H1 (cell line): ENCODE results near the gene FOXD2. TPM values are rescaled to one million over a fixed set of nuclear protein-coding genes. Genes with fewer than 3 reads are reported as not detected.

Source experiments
- CTCF ChIA-PET: fragments of 300-600 bp; sonication (Branson Sonifier 250); formaldehyde crosslinking; loops from one replicate; lab custom pipeline; 2021; ENCODE audit not compliant: partially characterized antibody; lab: Charles Lee
- POLR2A ChIA-PET: fragments of 300-600 bp; sonication (Branson Sonifier 250); formaldehyde crosslinking; loops from one replicate; lab custom pipeline; 2021; ENCODE audit warnings: inconsistent platforms; ENCODE audit not compliant: partially characterized antibody; lab: Charles Lee
- DNase-seq, 2 experiments: peaks; one replicate each; pipeline versions ENCODE4 v3.0.0 to v3.0.0-alpha.2; 2010 to 2022; ENCODE audit warnings: low spot score in 2 of 2, low read depth in 1 of 2, mixed read lengths in 1 of 2
- FAIRE-seq: peaks from 2 replicates; lab custom pipeline; 2011; peaks lifted over from hg19 to GRCh38; lab: Jason Lieb, UNC
- H2AFZ ChIP-seq: 2 replicates; pipeline ENCODE4 v1.8.1; 2012; ENCODE audit warnings: low read length, inconsistent platforms
- H2AK5ac ChIP-seq: 2 replicates; pipeline ENCODE4 v1.6.1; 2013; ENCODE audit warnings: low read depth, low read length
- H2BK120ac ChIP-seq: replicated peaks from 2 replicates; pipeline ENCODE3; 2013; ENCODE audit warnings: low read depth, low read length, inconsistent platforms
- H2BK12ac ChIP-seq: 2 replicates; pipeline ENCODE4 v1.6.1; 2013; ENCODE audit warnings: low read depth, low read length
- H2BK15ac ChIP-seq: 2 replicates; pipeline ENCODE4 v1.6.1; 2013; ENCODE audit warnings: low read length
- H2BK20ac ChIP-seq: 2 replicates; pipeline ENCODE4 v1.6.1; 2013; ENCODE audit warnings: low read length
- H2BK5ac ChIP-seq: 2 replicates; pipeline ENCODE4 v1.6.1; 2013; ENCODE audit warnings: low read depth, low read length
- H3K14ac ChIP-seq: 2 replicates; pipeline ENCODE4 v1.6.1; 2013; ENCODE audit warnings: inconsistent platforms; ENCODE audit not compliant: insufficient read length
- H3K18ac ChIP-seq: 2 replicates; pipeline ENCODE4 v1.6.1; 2013; ENCODE audit warnings: low read length; ENCODE audit errors: extremely low read depth
- H3K23ac ChIP-seq: 2 replicates; pipeline ENCODE4 v1.6.1; 2013; ENCODE audit warnings: inconsistent platforms; ENCODE audit not compliant: insufficient read length
- H3K23me2 ChIP-seq: 2 replicates; pipeline ENCODE4 v1.6.1; 2013; ENCODE audit warnings: low read depth, low read length
- H3K27ac ChIP-seq: 2 replicates; pipeline ENCODE4 v1.6.1; 2011; ENCODE audit warnings: low read depth, low read length, inconsistent platforms
- H3K27me3 ChIP-seq, 4 experiments: replicated peaks in 1 of 4; 1 replicate in 1 of 4; 2 replicates in 3 of 4; pipeline versions ENCODE4 v1.6.1 to v1.8.1; 2011 to 2013; ENCODE audit warnings: low read length in 3 of 4, mild to moderate bottlenecking in 3 of 4, inconsistent platforms in 2 of 4, mixed read lengths in 2 of 4, moderate library complexity in 1 of 4; ENCODE audit not compliant: control insufficient read depth in 3 of 4, insufficient read depth in 3 of 4; ENCODE audit errors: extremely low read depth in 1 of 4
- H3K36me3 ChIP-seq, 4 experiments: 2 replicates each; pipeline versions ENCODE4 v1.6.1 to v1.8.1; 2011 to 2013; ENCODE audit warnings: mild to moderate bottlenecking in 4 of 4, low read length in 3 of 4, moderate library complexity in 2 of 4, control low read depth in 1 of 4, inconsistent platforms in 1 of 4; ENCODE audit not compliant: insufficient read depth in 4 of 4, control insufficient read depth in 2 of 4
- H3K4ac ChIP-seq: replicated peaks from 2 replicates; pipeline ENCODE3; 2013; ENCODE audit warnings: low read length, low read depth, mixed read lengths, inconsistent platforms; ENCODE audit not compliant: insufficient read length
- H3K4me1 ChIP-seq, 4 experiments: replicated peaks in 1 of 4; 1 replicate in 1 of 4; 2 replicates in 3 of 4; pipeline versions ENCODE4 v1.6.1 to v1.8.1; 2011 to 2013; ENCODE audit warnings: low read length in 3 of 4, inconsistent platforms in 2 of 4, mixed read lengths in 1 of 4; ENCODE audit not compliant: insufficient read depth in 4 of 4, control insufficient read depth in 3 of 4
- H3K4me2 ChIP-seq, 2 experiments: 2 replicates each; pipeline versions ENCODE4 v1.6.1 to v1.8.1; 2011 to 2013; ENCODE audit warnings: low read depth in 2 of 2, low read length in 2 of 2, control low read depth in 1 of 2, inconsistent platforms in 1 of 2, mild to moderate bottlenecking in 1 of 2; ENCODE audit not compliant: insufficient read depth in 1 of 2
- H3K4me3 ChIP-seq, 4 experiments: fragments of 200-600, 300-600 bp in 1 of 4; sonication (generic), shearing (Covaris generic), sonication (Bioruptor Twin) in 1 of 4; 2 replicates each; pipeline versions ENCODE4 v1.5.1 to v1.8.1; 2011 to 2016; ENCODE audit warnings: low read length in 4 of 4, low read depth in 3 of 4, control low read depth in 2 of 4, inconsistent platforms in 2 of 4, mild to moderate bottlenecking in 2 of 4, mixed read lengths in 1 of 4, moderate library complexity in 1 of 4; ENCODE audit not compliant: insufficient read depth in 2 of 4; ENCODE audit errors: extremely low read depth in 1 of 4
- H3K56ac ChIP-seq: replicated peaks from 2 replicates; pipeline ENCODE3; 2013; ENCODE audit warnings: low read depth, mild to moderate bottlenecking, mixed read lengths, low read length, inconsistent platforms; ENCODE audit not compliant: insufficient read length
- H3K79me1 ChIP-seq: 2 replicates; pipeline ENCODE4 v1.6.1; 2013; ENCODE audit warnings: low read depth, low read length, control low read depth
- H3K79me2 ChIP-seq, 2 experiments: 2 replicates each; pipeline versions ENCODE4 v1.6.1 to v1.8.1; 2012 to 2013; ENCODE audit warnings: low read length in 2 of 2, mild to moderate bottlenecking in 2 of 2, inconsistent platforms in 1 of 2; ENCODE audit not compliant: insufficient read depth in 2 of 2, control insufficient read depth in 1 of 2
- H3K9ac ChIP-seq, 4 experiments: replicated peaks in 1 of 4; 1 replicate in 1 of 4; 2 replicates in 3 of 4; pipeline versions ENCODE4 v1.6.1 to v1.8.1; 2011 to 2013; ENCODE audit warnings: low read depth in 3 of 4, low read length in 3 of 4, control low read depth in 2 of 4, mild to moderate bottlenecking in 2 of 4, moderate library complexity in 2 of 4, inconsistent platforms in 1 of 4; ENCODE audit errors: extremely low read depth in 1 of 4
- H3K9me3 ChIP-seq, 2 experiments: 2 replicates each; pipeline versions ENCODE4 v1.6.1 to v1.8.1; 2012 to 2013; ENCODE audit warnings: mild to moderate bottlenecking in 2 of 2, moderate library complexity in 2 of 2, control low read depth in 1 of 2, inconsistent platforms in 1 of 2, low read depth in 1 of 2, low read length in 1 of 2, mixed read lengths in 1 of 2; ENCODE audit not compliant: insufficient read depth in 2 of 2
- H4K20me1 ChIP-seq, 2 experiments: replicated peaks in 1 of 2; 2 replicates each; pipeline versions ENCODE3 to v1.8.1; 2011 to 2013; ENCODE audit warnings: inconsistent platforms in 2 of 2, low read length in 2 of 2, mild to moderate bottlenecking in 1 of 2; ENCODE audit not compliant: insufficient read depth in 2 of 2, control insufficient read depth in 1 of 2
- H4K5ac ChIP-seq: 2 replicates; pipeline ENCODE4 v1.6.1; 2013; ENCODE audit warnings: low read length, low read depth, mixed read lengths, inconsistent platforms; ENCODE audit not compliant: insufficient read length
- H4K8ac ChIP-seq: 2 replicates; pipeline ENCODE4 v1.8.0; 2013; ENCODE audit warnings: mild to moderate bottlenecking, moderate library complexity, low read length, inconsistent platforms; ENCODE audit not compliant: insufficient read depth; ENCODE audit errors: extremely low read depth
- H4K91ac ChIP-seq: replicated peaks from 2 replicates; pipeline ENCODE3; 2013; ENCODE audit warnings: low read length, mixed read lengths, inconsistent platforms; ENCODE audit not compliant: insufficient read length
- BRCA1 ChIP-seq: IDR thresholded peaks from 2 replicates; pipeline ENCODE4 v1.6.1; 2012; ENCODE audit warnings: low read depth, low read length, improper control_type of control experiment
- CHD1 ChIP-seq: IDR thresholded peaks from 2 replicates; pipeline ENCODE4 v1.6.1; 2012; ENCODE audit warnings: low read depth, low read length, improper control_type of control experiment
- KDM5A ChIP-seq: fragments of 200-600 bp; IDR thresholded peaks from 2 replicates; pipeline ENCODE4 v1.7.1; 2012; ENCODE audit warnings: mild to moderate bottlenecking, low read length, inconsistent platforms, mixed read lengths
- POLR2AphosphoS5 ChIP-seq: IDR thresholded peaks from 2 replicates; pipeline ENCODE4 v1.6.1; 2011; ENCODE audit warnings: low read depth, low read length
- SIN3A ChIP-seq, 2 experiments: IDR thresholded peaks in 1 of 2; conservative IDR thresholded peaks in 1 of 2; 2 replicates each; pipeline ENCODE4 v1.6.1; 2011 to 2012; ENCODE audit warnings: low read length in 2 of 2, improper control_type of control experiment in 1 of 2, low read depth in 1 of 2, mild to moderate bottlenecking in 1 of 2
- WGBS, 2 experiments: shearing (Covaris generic) in 1 of 2; methylation state at CpG; one replicate each; pipeline versions ENCODE4 v1.1.6 to v1.1.7; 2013 to 2015; ENCODE audit warnings: low lambda C conversion rate in 2 of 2, mixed read lengths in 2 of 2, inconsistent platforms in 1 of 2, low coverage in 1 of 2, missing lambda C conversion rate in 1 of 2; ENCODE audit not compliant: insufficient replicate concordance in 2 of 2, insufficient coverage in 1 of 2, insufficient read length in 1 of 2; ENCODE audit errors: extremely low coverage in 1 of 2, missing lambda C conversion rate in 1 of 2; 5-methylcytosine and 5-hydroxymethylcytosine counted together
- polyA plus RNA-seq, 7 experiments: library from polyadenylated mRNA; depleted of rRNA in 3 of 7; stranded (reverse) in 5 of 7; unstranded in 2 of 7; fragments of >200 nt in 5 of 7; fragments of 200-250 nt in 2 of 7; gene quantifications; 1 replicate in 5 of 7; 2 replicates in 1 of 7; 4 replicates in 1 of 7; pipeline versions ENCODE4 v1.2.1 to v1.2.3, GENCODE V29; 2011 to 2013; ENCODE audit warnings: missing spikeins in 2 of 7, mixed read lengths in 2 of 7
- total RNA-seq: library from RNA; stranded (reverse); fragmentation: NEBNext Ultra II Directional; extraction: Animal tissue kit (Norgen Biotek cat#: 25700); gene quantifications from 2 replicates; pipeline ENCODE4 v1.2.1, GENCODE V29; 2021

Gene FOXD2
- total and polyA plus RNA-seq, 2 of the 8 experiments (the other 6 are each of a cell fraction or from before 2014, with no cell fraction given): not detected

DNA sequence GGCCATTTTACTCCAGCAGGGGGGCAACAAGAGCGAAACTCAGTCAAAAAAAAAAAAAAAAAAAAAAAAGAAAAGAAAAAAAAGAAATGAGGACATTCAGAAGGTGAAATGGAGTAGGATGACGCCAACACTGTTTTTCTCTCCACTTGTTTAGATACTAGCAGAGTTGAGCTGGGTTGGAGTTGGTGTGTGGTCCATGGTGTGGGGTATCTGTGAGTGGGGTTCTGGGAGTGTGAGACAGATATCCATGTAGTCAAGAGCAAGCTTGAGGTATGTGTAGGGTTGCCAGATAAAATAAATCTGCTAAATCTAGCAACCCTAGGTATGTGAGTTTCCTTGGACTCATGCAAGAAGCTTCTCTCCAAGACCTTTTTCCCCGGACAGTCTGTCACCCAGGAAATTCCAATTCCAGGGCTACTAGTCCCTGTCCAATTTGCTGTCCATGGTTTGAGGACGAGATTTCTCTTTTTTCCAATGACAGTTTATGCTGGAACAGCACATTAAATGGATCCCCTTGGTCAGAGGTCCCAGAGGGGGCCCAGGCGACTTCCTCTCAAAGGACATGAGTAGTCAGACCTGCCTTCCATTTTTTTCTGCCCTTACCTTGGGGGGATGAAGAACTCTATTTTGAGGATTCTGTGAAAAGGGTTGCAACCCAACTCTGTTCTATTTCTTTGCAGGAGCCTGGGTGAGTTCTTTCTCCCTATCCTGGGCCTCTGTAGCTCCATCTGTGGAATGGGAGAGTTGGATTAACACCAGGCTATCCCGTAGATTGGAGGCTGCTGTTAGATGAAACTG is 2.1 kb upstream of the FOXD2 start:
- H2BK15ac ChIP-seq: no peak overlapping the region
- 27% methylated on average over 4 of the region's 6 CpGs; no CpG with 5 or more reads in 1 of the 2 experiments for WGBS, 2 experiments
- peaks cover 3 to 42% (median 18%) of the 10 kb centered on the region in 4 experiments for H3K4me1 ChIP-seq
- H3K36me3 ChIP-seq: peaks cover 0 to 10% (median 0%) of the 10 kb centered on the region in 4 experiments; a peak in 1 of 8 replicates
- DNase-seq: no peak
- no peak overlapping the region for H3K4me3 ChIP-seq
- H3K23ac ChIP-seq: no peak overlapping the region
- TF ChIP-seq BRCA1 (no peak), SIN3A (conservative IDR thresholded peaks at IDR 0.05 in 1 of 2, IDR thresholded peaks at IDR 0.05 in 1 of 2; ENCODE audit: low read depth in 1 of 2, low read length in 2 of 2) (no peak), POLR2AphosphoS5 (no peak), KDM5A (no peak), CHD1 (no peak)
- H2AFZ ChIP-seq: no peak overlapping the region
- H3K79me1 ChIP-seq: no peaks in the 10 kb centered on the region
- no peaks in the 10 kb centered on the region for H3K79me2 ChIP-seq
- no peak overlapping the region for H4K5ac ChIP-seq
- H3K56ac ChIP-seq: no peak overlapping the region
- H3K4ac ChIP-seq: no peak overlapping the region
- H3K4me2 ChIP-seq: no peak overlapping the region; a peak in 1 of 4 replicates
- H3K18ac ChIP-seq: no peak overlapping the region
- H3K14ac ChIP-seq: no peak overlapping the region
- peaks cover 88 to 99% (median 94%) of the 10 kb centered on the region in 4 experiments for H3K27me3 ChIP-seq
- peaks cover 12 to 24% of the 10 kb centered on the region in 2 experiments for H4K20me1 ChIP-seq
- H3K23me2 ChIP-seq: peaks cover 14% of the 10 kb centered on the region; the same call in 1 of the 2 replicates
- H2BK12ac ChIP-seq: no peak overlapping the region
- H2BK20ac ChIP-seq: no peak overlapping the region
- no peak overlapping the region for H2AK5ac ChIP-seq
- no peak overlapping the region for H3K9ac ChIP-seq
- no peak overlapping the region for H3K27ac ChIP-seq
- no peak overlapping the region for H4K91ac ChIP-seq
- POLR2A ChIA-PET: interaction anchor here (1.0 to 1.1 kb wide), 3 partner anchors 11 to 47 kb away, joined by 3 to 4 read pairs (median 3); no protein-coding TSS in a partner anchor
- H3K9me3 ChIP-seq: no peaks in the 10 kb centered on the region; a peak in 1 of 4 replicates
- H2BK120ac ChIP-seq: no peak overlapping the region
- CTCF ChIA-PET: interaction anchor here (0.5 to 9.7 kb wide), 50 partner anchors 9 to 944 kb away, joined by 3 to 140 read pairs (median 5); partner anchors contain the start of genes CMPK1 and FOXE3
- no peak overlapping the region for H4K8ac ChIP-seq
- FAIRE-seq: no peak
- H2BK5ac ChIP-seq: no peak overlapping the region
